A549 (cell line): ENCODE results near the gene TBXA2R.

ENCODE experiments used
- CEBPB ChIP-seq, 2 experiments: fragments of >200 bp in 1 of 2; sonication (Bioruptor Twin) in 1 of 2; formaldehyde crosslinking in 1 of 2; IDR thresholded peaks; 2 replicates each; pipeline ENCODE4 v1.6.1; 2012 to 2016
- CHD2 ChIP-seq: fragments of 150-350 bp; IDR thresholded peaks from 2 replicates; pipeline ENCODE4 v1.6.1; 2014; ENCODE audit warnings: low read length; ENCODE audit not compliant: partially characterized antibody
- CTCF ChIP-seq: fragments of >200 bp; sonication (Bioruptor Twin); formaldehyde crosslinking; IDR thresholded peaks from 3 replicates; pipeline ENCODE4 v1.5.1; 2016
- EHMT2 ChIP-seq: fragments of 200-600 bp; sonication (generic); IDR thresholded peaks from 2 replicates; pipeline ENCODE4 v1.6.1; 2016; ENCODE audit warnings: antibody characterized with exemption, low read depth, mild to moderate bottlenecking, moderate library complexity
- EP300 ChIP-seq, 2 experiments: fragments of >200 bp; sonication (Bioruptor Twin); formaldehyde crosslinking; IDR thresholded peaks; 2 replicates in 1 of 2; 3 replicates in 1 of 2; pipeline ENCODE4 v1.6.1; 2016 to 2017
- ESRRA ChIP-seq: fragments of 150-350 bp; IDR thresholded peaks from 2 replicates; pipeline ENCODE4 v1.6.1; 2014; ENCODE audit warnings: mild to moderate bottlenecking, low read length, borderline replicate concordance
- JUNB ChIP-seq: fragments of >200 bp; sonication (Bioruptor Twin); formaldehyde crosslinking; IDR thresholded peaks from 2 replicates; pipeline ENCODE4 v1.6.1; 2016
- MAFK ChIP-seq: fragments of 450-650 bp; IDR thresholded peaks from 2 replicates; pipeline ENCODE4 v1.6.1; 2014; ENCODE audit not compliant: partially characterized antibody
- MAX ChIP-seq: IDR thresholded peaks from 2 replicates; pipeline ENCODE4 v1.6.1; 2012
- MAZ ChIP-seq: fragments of 150-350 bp; IDR thresholded peaks from 2 replicates; pipeline ENCODE4 v1.6.1; 2014; ENCODE audit warnings: antibody characterized with exemption, low read depth, low read length, borderline replicate concordance
- NPAS2 ChIP-seq: fragments of 250-450 bp; sonication (Bioruptor Pico); IDR thresholded peaks from 2 replicates; pipeline ENCODE4 v1.8.0; 2022; ENCODE audit warnings: mild to moderate bottlenecking, moderate library complexity, borderline replicate concordance
- NR3C1 ChIP-seq: fragments of >200 bp; sonication (Bioruptor Twin); formaldehyde crosslinking; IDR thresholded peaks from 3 replicates; pipeline ENCODE4 v1.6.1; 2017
- POLR2A ChIP-seq: IDR thresholded peaks from 2 replicates; pipeline ENCODE4 v1.6.1; 2012; ENCODE audit warnings: mild to moderate bottlenecking, low read length
- RFX5 ChIP-seq: fragments of 450-650 bp; IDR thresholded peaks from 2 replicates; pipeline ENCODE4 v1.7.1; 2014; ENCODE audit warnings: antibody characterized with exemption, mild to moderate bottlenecking, moderate library complexity

- TF ChIP-seq CTCF, result no peak
- TF ChIP-seq EP300 (IDR thresholded peaks at IDR 0.05), result no peak
- TF ChIP-seq MAFK, result no peak
- no peak for TF ChIP-seq RFX5
- no peak for TF ChIP-seq JUNB
- TF ChIP-seq POLR2A, result no peak
- TF ChIP-seq NPAS2 (CRISPR knock-in tag), result no peak
- TF ChIP-seq EHMT2, result no peak
- no peak for TF ChIP-seq CEBPB (IDR thresholded peaks at IDR 0.05)
- no peak for TF ChIP-seq NR3C1
- no peak for TF ChIP-seq MAZ
- no peak for TF ChIP-seq MAX
- TF ChIP-seq ESRRA, result no peak
- TF ChIP-seq CHD2, result no peak
Measured at GRCh38 chr19:3611841-3612240, 5.2 kb upstream of the TBXA2R start.
